Measurements from ENCODE around the gene PDIA4.

DNA sequence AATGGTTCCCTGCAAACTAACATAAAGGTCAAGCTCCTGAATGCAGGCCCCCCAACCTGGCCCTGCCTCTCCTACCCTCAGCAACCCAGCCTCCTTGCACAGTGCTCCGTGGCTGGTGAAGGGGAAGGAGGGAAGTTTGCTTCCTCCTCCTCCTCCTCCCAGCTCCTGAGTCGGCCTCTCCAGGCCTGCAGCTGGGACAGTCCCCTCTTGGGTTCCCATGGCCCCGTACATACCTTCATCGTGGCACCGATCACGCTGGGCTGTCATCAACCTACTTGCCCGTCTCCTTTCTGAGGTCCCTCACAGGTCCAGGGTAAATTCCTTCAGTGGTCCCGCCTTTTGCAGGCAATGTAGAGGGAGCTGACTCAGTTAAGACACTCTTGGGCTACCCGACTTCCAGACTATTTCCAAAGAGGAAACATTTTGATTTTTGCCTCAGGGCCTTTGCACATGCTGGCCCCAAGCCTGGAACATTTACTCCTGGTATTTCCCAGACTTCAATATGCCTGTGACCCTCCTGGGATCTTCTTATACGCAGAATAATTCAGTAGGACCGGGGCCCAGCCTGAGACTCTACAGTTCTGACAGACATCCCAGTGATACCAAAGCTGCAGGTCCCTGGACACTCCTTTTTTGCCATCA lies 26.8 kb downstream of the PDIA4 start:
- TF ChIP-seq, protein P1, sequence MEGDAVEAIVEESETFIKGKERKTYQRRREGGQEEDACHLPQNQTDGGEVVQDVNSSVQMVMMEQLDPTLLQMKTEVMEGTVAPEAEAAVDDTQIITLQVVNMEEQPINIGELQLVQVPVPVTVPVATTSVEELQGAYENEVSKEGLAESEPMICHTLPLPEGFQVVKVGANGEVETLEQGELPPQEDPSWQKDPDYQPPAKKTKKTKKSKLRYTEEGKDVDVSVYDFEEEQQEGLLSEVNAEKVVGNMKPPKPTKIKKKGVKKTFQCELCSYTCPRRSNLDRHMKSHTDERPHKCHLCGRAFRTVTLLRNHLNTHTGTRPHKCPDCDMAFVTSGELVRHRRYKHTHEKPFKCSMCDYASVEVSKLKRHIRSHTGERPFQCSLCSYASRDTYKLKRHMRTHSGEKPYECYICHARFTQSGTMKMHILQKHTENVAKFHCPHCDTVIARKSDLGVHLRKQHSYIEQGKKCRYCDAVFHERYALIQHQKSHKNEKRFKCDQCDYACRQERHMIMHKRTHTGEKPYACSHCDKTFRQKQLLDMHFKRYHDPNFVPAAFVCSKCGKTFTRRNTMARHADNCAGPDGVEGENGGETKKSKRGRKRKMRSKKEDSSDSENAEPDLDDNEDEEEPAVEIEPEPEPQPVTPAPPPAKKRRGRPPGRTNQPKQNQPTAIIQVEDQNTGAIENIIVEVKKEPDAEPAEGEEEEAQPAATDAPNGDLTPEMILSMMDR (IDR thresholded peaks at IDR 0.05; ENCODE audit: control extremely low read depth in 1 of 3, insufficient read depth in 1 of 3, low read depth in 1 of 3, low read length in 3 of 3) = no peak
- TF ChIP-seq FOSL1 (IDR thresholded peaks at IDR 0.05; ENCODE audit: insufficient read depth, low read depth, low read length) = no peak
